HL-60 (cell line): ENCODE measurements around the gene ABI3BP.

ENCODE experiments used
- DNase-seq, 2 experiments: peaks; one replicate each; pipeline ENCODE4 v3.0.0-alpha.2; 2010 to 2020; ENCODE audit warnings: low read depth in 1 of 2, low spot score in 1 of 2
- H3K27ac ChIP-seq: fragments of 250-450 bp; sonication (Bioruptor Pico); replicated peaks from 2 replicates; pipeline ENCODE4 v1.5.1; 2020; ENCODE audit warnings: mild to moderate bottlenecking, moderate library complexity
- H3K27me3 ChIP-seq: fragments of 250-450 bp; sonication (Bioruptor Pico); 2 replicates; pipeline ENCODE4 v1.5.1; 2021; ENCODE audit warnings: mild to moderate bottlenecking, moderate library complexity; ENCODE audit not compliant: insufficient read depth, poor library complexity, severe bottlenecking
- H3K4me3 ChIP-seq: replicated peaks from 2 replicates; pipeline ENCODE4 v1.5.1; 2011; ENCODE audit warnings: mild to moderate bottlenecking, control low read depth, low read length; ENCODE audit not compliant: insufficient read depth
- CTCF ChIP-seq: IDR thresholded peaks from one replicate; pipeline ENCODE4 v1.5.1; 2011; ENCODE audit warnings: low read length, control low read depth, inconsistent platforms; ENCODE audit not compliant: insufficient read depth
- GABPA ChIP-seq: IDR thresholded peaks from 2 replicates; pipeline ENCODE4 v1.6.1; 2012; ENCODE audit warnings: low read depth
- POLR2AphosphoS5 ChIP-seq: IDR thresholded peaks from 2 replicates; pipeline ENCODE4 v1.6.1; 2012; ENCODE audit warnings: low read depth
- REST ChIP-seq: IDR thresholded peaks from 2 replicates; pipeline ENCODE4 v1.6.1; 2012; ENCODE audit warnings: low read depth; ENCODE audit not compliant: insufficient replicate concordance
- SPI1 ChIP-seq: IDR thresholded peaks from 2 replicates; pipeline ENCODE4 v1.6.1; 2012; ENCODE audit warnings: low read depth, mild to moderate bottlenecking, borderline replicate concordance

ABI3BP gene

GRCh38 chr3:101011136-101011535, 17.9 kb upstream of the ABI3BP start:
- no peak overlapping the region for H3K4me3 ChIP-seq
- no peak for TF ChIP-seq CTCF
- TF ChIP-seq SPI1: no peak
- no peak for TF ChIP-seq POLR2AphosphoS5
- no peak for TF ChIP-seq REST
- TF ChIP-seq GABPA: no peak
- no peaks in the 10 kb centered on the region for H3K27me3 ChIP-seq
- no peak for DNase-seq
- H3K27ac ChIP-seq: no peak overlapping the region

- no peak overlapping the region for H3K4me3 ChIP-seq
- no peak overlapping the region for H3K27ac ChIP-seq
- DNase-seq: no peak
- H3K27me3 ChIP-seq: no peaks in the 10 kb centered on the region
- TF ChIP-seq GABPA (no peak), REST (no peak), SPI1 (no peak), POLR2AphosphoS5 (no peak), CTCF (no peak)
These were observed 17.1 kb upstream of the ABI3BP start for GRCh38 chr3:101010296-101010695.

- Histone ChIP-seq H3K27ac (no peak overlapping the region), H3K27me3 (no peaks in the 10 kb centered on the region), H3K4me3 (no peak overlapping the region)
- DNase-seq: no peak
- no peak for TF ChIP-seq CTCF
- no peak for TF ChIP-seq GABPA
- no peak for TF ChIP-seq SPI1
- TF ChIP-seq REST: no peak
- no peak for TF ChIP-seq POLR2AphosphoS5
These were observed 16.2 kb upstream of the ABI3BP start for GRCh38 chr3:101009386-101009785.
